ENCODE data around the gene TRMT11. TPM values are rescaled to one million over a fixed set of nuclear protein-coding genes. Genes with fewer than 3 reads are reported as not detected.
"Not testable (repeated sequence)": the region's sequence is repeated elsewhere in the genome, so short reads cannot be mapped to it uniquely, and the experiment has no call there.

The TRMT11 gene
- total and polyA plus RNA-seq, 2 donors from 2014 or later: 10.6 to 25.1 TPM

- no peak overlapping the region for H3K27ac ChIP-seq (ENCODE audit: low read depth in 2 of 2, low read length in 2 of 2)
- H3K4me1 ChIP-seq (ENCODE audit: control insufficient read depth in 2 of 3, insufficient read depth in 2 of 3, low read depth in 1 of 3, low read length in 3 of 3): no peaks in the 10 kb centered on the region
- no peaks in the 10 kb centered on the region for H3K27me3 ChIP-seq (ENCODE audit: control insufficient read depth, insufficient read depth, low read length)
- H3K36me3 ChIP-seq (ENCODE audit: control insufficient read depth in 2 of 3, insufficient read depth in 3 of 3, low read length in 3 of 3): peaks cover 0 to 29% (median 14%) of the 10 kb centered on the region in 3 donors
- H3K9me3 ChIP-seq (ENCODE audit: control insufficient read depth in 2 of 3, insufficient read depth in 1 of 3, low read length in 3 of 3): no peaks in the 10 kb centered on the region
- H3K9ac ChIP-seq (ENCODE audit: low read length in 3 of 3): no peak overlapping the region
- intact Hi-C loops (cut with DNase I): no loop called here
- no peak for FAIRE-seq
- TF ChIP-seq CTCF (IDR thresholded peaks at IDR 0.05; ENCODE audit: borderline replicate concordance, extremely low read depth, insufficient read depth): no peak
- H3K4me3 ChIP-seq (ENCODE audit: low read length in 3 of 3): no peak overlapping the region
- DNase-seq: no peak
These were observed 31.3 kb downstream of the TRMT11 start for GRCh38 chr6:126017668-126018067.

GRCh38 chr6:126020305-126021050 is 34.1 kb downstream of the TRMT11 start:
- intact Hi-C loops (cut with DNase I): no loop called here
- no peak for FAIRE-seq
- H3K9ac ChIP-seq (ENCODE audit: low read length in 3 of 3): no peak overlapping the region
- DNase-seq: no peak
- no peak overlapping the region for H3K4me3 ChIP-seq (ENCODE audit: low read length in 3 of 3)
- TF ChIP-seq CTCF (IDR thresholded peaks at IDR 0.05; ENCODE audit: borderline replicate concordance, extremely low read depth, insufficient read depth): no peak
- no peaks in the 10 kb centered on the region for H3K9me3 ChIP-seq (ENCODE audit: control insufficient read depth in 2 of 3, insufficient read depth in 1 of 3, low read length in 3 of 3)
- peaks cover 0 to 30% (median 16%) of the 10 kb centered on the region in 3 donors for H3K36me3 ChIP-seq (ENCODE audit: control insufficient read depth in 2 of 3, insufficient read depth in 3 of 3, low read length in 3 of 3)
- H3K27me3 ChIP-seq (ENCODE audit: control insufficient read depth, insufficient read depth, low read length): no peaks in the 10 kb centered on the region
- H3K4me1 ChIP-seq (ENCODE audit: control insufficient read depth in 2 of 3, insufficient read depth in 2 of 3, low read depth in 1 of 3, low read length in 3 of 3): no peaks in the 10 kb centered on the region
- no peak overlapping the region for H3K27ac ChIP-seq (ENCODE audit: low read depth in 2 of 2, low read length in 2 of 2)

GRCh38 chr6:126023474-126023873 is 37.1 kb downstream of the TRMT11 start:
- H3K9me3 ChIP-seq (ENCODE audit: control insufficient read depth in 2 of 3, insufficient read depth in 1 of 3, low read length in 3 of 3); H3K9ac ChIP-seq (ENCODE audit: low read length in 3 of 3); H3K27ac ChIP-seq (ENCODE audit: low read depth in 2 of 2, low read length in 2 of 2); H3K4me1 ChIP-seq (ENCODE audit: control insufficient read depth in 2 of 3, insufficient read depth in 2 of 3, low read depth in 1 of 3, low read length in 3 of 3); intact Hi-C loops (cut with DNase I); H3K4me3 ChIP-seq (ENCODE audit: low read length in 3 of 3); H3K27me3 ChIP-seq (ENCODE audit: control insufficient read depth, insufficient read depth, low read length); DNase-seq; FAIRE-seq: not testable (repeated sequence)
- H3K36me3 ChIP-seq (ENCODE audit: control insufficient read depth in 2 of 3, insufficient read depth in 3 of 3, low read length in 3 of 3): peaks cover 0 to 21% (median 13%) of the 10 kb centered on the region in 3 donors

GRCh38 chr6:126026001-126026400 is 39.7 kb downstream of the TRMT11 start:
- DNase-seq: no peak
- H3K9me3 ChIP-seq (ENCODE audit: control insufficient read depth in 2 of 3, insufficient read depth in 1 of 3, low read length in 3 of 3): no peaks in the 10 kb centered on the region
- H3K36me3 ChIP-seq (ENCODE audit: control insufficient read depth in 2 of 3, insufficient read depth in 3 of 3, low read length in 3 of 3): peaks cover 0 to 20% (median 11%) of the 10 kb centered on the region in 3 donors
- no peak overlapping the region for H3K27ac ChIP-seq (ENCODE audit: low read depth in 2 of 2, low read length in 2 of 2)
- no peaks in the 10 kb centered on the region for H3K27me3 ChIP-seq (ENCODE audit: control insufficient read depth, insufficient read depth, low read length)
- intact Hi-C loops (cut with DNase I): no loop called here
- FAIRE-seq: no peak
- H3K4me1 ChIP-seq (ENCODE audit: control insufficient read depth in 2 of 3, insufficient read depth in 2 of 3, low read depth in 1 of 3, low read length in 3 of 3): no peaks in the 10 kb centered on the region
- no peak overlapping the region for H3K4me3 ChIP-seq (ENCODE audit: low read length in 3 of 3)
- no peak overlapping the region for H3K9ac ChIP-seq (ENCODE audit: low read length in 3 of 3)
- no peak for TF ChIP-seq CTCF (IDR thresholded peaks at IDR 0.05; ENCODE audit: borderline replicate concordance, extremely low read depth, insufficient read depth)
